SU-DHL-6 (cell line): ENCODE measurements around the gene GALNT9.

Experiments used
- EZH2phosphoT487 ChIP-seq: fragments of 200-600 bp; sonication (generic), shearing (Covaris generic); conservative IDR thresholded peaks from 2 replicates; pipeline ENCODE4 v1.6.1; 2018; ENCODE audit warnings: mild to moderate bottlenecking, antibody characterized with exemption, low read length, moderate library complexity, mixed read lengths
- TF ChIP-seq, protein P1 (sequence below): fragments of 200-600 bp; sonication (generic); IDR thresholded peaks from one replicate; pipeline ENCODE4 v1.5.1; 2017; ENCODE audit warnings: antibody characterized with exemption, mild to moderate bottlenecking, low read length, moderate library complexity; ENCODE audit not compliant: insufficient read depth, poor library complexity, severe bottlenecking

DNA sequence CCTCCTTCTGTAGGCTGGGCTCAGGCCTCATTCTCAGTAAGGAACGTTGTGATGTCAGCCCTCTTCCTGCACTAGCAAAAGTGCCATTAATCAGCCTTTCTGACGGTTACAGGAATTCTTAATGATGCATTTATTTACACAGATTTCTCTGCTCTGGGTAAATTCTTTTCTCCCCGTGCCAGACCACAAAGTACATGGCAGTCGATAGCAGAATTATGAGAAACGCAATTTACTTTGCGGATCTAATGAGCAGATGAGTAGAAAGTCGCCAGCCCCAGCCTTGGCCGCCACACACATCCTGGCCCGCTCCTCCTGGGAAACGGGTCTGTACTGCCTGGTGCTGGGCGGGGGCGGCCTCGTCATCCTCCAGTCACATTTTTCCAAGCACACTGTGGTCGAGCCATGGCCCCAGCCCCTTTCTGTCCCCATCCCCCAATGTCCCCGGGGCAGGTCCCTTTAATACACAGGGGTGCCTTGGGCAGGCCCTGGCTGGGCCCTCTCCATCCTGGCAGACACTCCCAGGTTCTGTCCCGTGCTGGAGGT, 159.2 kb downstream of the GALNT9 start:
- TF ChIP-seq, protein P1, sequence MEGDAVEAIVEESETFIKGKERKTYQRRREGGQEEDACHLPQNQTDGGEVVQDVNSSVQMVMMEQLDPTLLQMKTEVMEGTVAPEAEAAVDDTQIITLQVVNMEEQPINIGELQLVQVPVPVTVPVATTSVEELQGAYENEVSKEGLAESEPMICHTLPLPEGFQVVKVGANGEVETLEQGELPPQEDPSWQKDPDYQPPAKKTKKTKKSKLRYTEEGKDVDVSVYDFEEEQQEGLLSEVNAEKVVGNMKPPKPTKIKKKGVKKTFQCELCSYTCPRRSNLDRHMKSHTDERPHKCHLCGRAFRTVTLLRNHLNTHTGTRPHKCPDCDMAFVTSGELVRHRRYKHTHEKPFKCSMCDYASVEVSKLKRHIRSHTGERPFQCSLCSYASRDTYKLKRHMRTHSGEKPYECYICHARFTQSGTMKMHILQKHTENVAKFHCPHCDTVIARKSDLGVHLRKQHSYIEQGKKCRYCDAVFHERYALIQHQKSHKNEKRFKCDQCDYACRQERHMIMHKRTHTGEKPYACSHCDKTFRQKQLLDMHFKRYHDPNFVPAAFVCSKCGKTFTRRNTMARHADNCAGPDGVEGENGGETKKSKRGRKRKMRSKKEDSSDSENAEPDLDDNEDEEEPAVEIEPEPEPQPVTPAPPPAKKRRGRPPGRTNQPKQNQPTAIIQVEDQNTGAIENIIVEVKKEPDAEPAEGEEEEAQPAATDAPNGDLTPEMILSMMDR: no peak
- TF ChIP-seq EZH2phosphoT487: no peak
